ENCODE measurements around the gene ZFR.
"Not testable (repeated sequence)": the region's sequence is repeated elsewhere in the genome, so short reads cannot be mapped to it uniquely, and the experiment has no call there.

ZFR gene

GRCh38 chr5:32315221-32316014, 129.1 kb downstream of the ZFR start:
- in situ Hi-C loops (cut with MboI; ENCODE audit: low pct_unique_long_range_greater_than_20kb, low sequenced_read_pairs, unreplicated experiment): no loop called here

GRCh38 chr5:32314658-32315057, 129.9 kb downstream of the ZFR start:
- no peak for DNase-seq (ENCODE audit: low spot score)
- in situ Hi-C loops (cut with MboI; ENCODE audit: low pct_unique_long_range_greater_than_20kb, low sequenced_read_pairs, unreplicated experiment): no loop called here
- TF ChIP-seq, protein P1, sequence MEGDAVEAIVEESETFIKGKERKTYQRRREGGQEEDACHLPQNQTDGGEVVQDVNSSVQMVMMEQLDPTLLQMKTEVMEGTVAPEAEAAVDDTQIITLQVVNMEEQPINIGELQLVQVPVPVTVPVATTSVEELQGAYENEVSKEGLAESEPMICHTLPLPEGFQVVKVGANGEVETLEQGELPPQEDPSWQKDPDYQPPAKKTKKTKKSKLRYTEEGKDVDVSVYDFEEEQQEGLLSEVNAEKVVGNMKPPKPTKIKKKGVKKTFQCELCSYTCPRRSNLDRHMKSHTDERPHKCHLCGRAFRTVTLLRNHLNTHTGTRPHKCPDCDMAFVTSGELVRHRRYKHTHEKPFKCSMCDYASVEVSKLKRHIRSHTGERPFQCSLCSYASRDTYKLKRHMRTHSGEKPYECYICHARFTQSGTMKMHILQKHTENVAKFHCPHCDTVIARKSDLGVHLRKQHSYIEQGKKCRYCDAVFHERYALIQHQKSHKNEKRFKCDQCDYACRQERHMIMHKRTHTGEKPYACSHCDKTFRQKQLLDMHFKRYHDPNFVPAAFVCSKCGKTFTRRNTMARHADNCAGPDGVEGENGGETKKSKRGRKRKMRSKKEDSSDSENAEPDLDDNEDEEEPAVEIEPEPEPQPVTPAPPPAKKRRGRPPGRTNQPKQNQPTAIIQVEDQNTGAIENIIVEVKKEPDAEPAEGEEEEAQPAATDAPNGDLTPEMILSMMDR (IDR thresholded peaks at IDR 0.05; ENCODE audit: extremely low read depth, insufficient read depth, missing control alignments): no peak

More at GRCh38 chr5:32315221-32316014, 129.1 kb downstream of the ZFR start:
- DNase-seq (ENCODE audit: low spot score): no peak
- TF ChIP-seq, protein P1 (IDR thresholded peaks at IDR 0.05; ENCODE audit: extremely low read depth, insufficient read depth, missing control alignments): no peak

- in situ Hi-C loops (cut with MboI; ENCODE audit: low pct_unique_long_range_greater_than_20kb, low sequenced_read_pairs, unreplicated experiment); DNase-seq (ENCODE audit: low spot score): not testable (repeated sequence)
Measured at GRCh38 chr5:32314152-32314488, 130.4 kb downstream of the ZFR start.

GRCh38 chr5:32312595-32313332, 131.8 kb downstream of the ZFR start, which contains the start of gene MTMR12:
TSS of gene MTMR12 (minus strand) at chr5:32312939. CDS start at chr5:32312838, 101 bp downstream.
- in situ Hi-C loops (cut with MboI; ENCODE audit: low pct_unique_long_range_greater_than_20kb, low sequenced_read_pairs, unreplicated experiment): no loop called here
- TF ChIP-seq, protein P1 (IDR thresholded peaks at IDR 0.05; ENCODE audit: extremely low read depth, insufficient read depth, missing control alignments): no peak
- DNase-seq (ENCODE audit: low spot score): peak; percentile 99

DNA sequence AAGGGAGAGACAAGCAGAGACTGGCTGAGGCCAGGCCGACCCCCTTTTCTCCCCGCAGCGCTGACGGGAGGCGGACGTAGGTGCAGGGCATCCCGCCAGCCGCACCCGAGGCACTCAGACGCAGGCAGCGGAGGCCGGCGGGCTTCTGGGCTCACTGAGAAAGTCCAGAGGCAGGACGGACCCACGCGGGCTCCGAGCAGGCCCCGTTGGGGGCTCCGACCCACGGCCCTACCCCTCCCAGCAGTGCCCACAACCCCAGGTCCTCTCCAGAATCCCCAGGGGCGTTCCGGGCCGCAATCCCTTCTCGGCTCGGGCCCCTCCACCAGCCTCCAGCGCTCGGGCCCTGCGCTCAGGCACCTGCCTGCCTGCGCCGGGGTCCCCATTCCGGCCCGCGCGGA, 132.3 kb downstream of the ZFR start:
- TF ChIP-seq, protein P1 (IDR thresholded peaks at IDR 0.05; ENCODE audit: extremely low read depth, insufficient read depth, missing control alignments): no peak
- DNase-seq (ENCODE audit: low spot score): peak; percentile 51
- in situ Hi-C loops (cut with MboI; ENCODE audit: low pct_unique_long_range_greater_than_20kb, low sequenced_read_pairs, unreplicated experiment): no loop called here

GRCh38 chr5:32311404-32312196, 132.9 kb downstream of the ZFR start:
- DNase-seq (ENCODE audit: low spot score): peak; percentile 49
- in situ Hi-C loops (cut with MboI; ENCODE audit: low pct_unique_long_range_greater_than_20kb, low sequenced_read_pairs, unreplicated experiment): no loop called here
- TF ChIP-seq, protein P1 (IDR thresholded peaks at IDR 0.05; ENCODE audit: extremely low read depth, insufficient read depth, missing control alignments): no peak
